GM20000 (cell line): ENCODE measurements around the gene SNED1.

Source experiments
- DNase-seq: peaks from one replicate; pipeline ENCODE4 v3.0.0; 2012; ENCODE audit warnings: low spot score
- CTCF ChIP-seq: IDR thresholded peaks from 2 replicates; pipeline ENCODE4 v1.5.1; 2012; ENCODE audit warnings: mild to moderate bottlenecking, control low read depth; ENCODE audit errors: extremely low read depth, missing control alignments

SNED1 gene

GRCh38 chr2:240961910-240962299 is 36.5 kb upstream of the SNED1 start:
- DNase-seq: no peak
- no peak for TF ChIP-seq CTCF

GRCh38 chr2:240962300-240963064 is 35.9 kb upstream of the SNED1 start:
- TF ChIP-seq CTCF: no peak
- no peak for DNase-seq

- no peak for TF ChIP-seq CTCF
These were observed 35.2 kb upstream of the SNED1 start for GRCh38 chr2:240963065-240963867.

GRCh38 chr2:240963868-240964703 is 34.3 kb upstream of the SNED1 start:
- no peak for TF ChIP-seq CTCF
- no peak for DNase-seq

More at GRCh38 chr2:240963065-240963867, 35.2 kb upstream of the SNED1 start:
- DNase-seq: no peak

GRCh38 chr2:240964704-240965295 is 33.6 kb upstream of the SNED1 start:
- DNase-seq: no peak
- TF ChIP-seq CTCF: no peak

- TF ChIP-seq CTCF: no peak
- no peak for DNase-seq
These were observed 33.0 kb upstream of the SNED1 start for GRCh38 chr2:240965296-240965904.
